OCI-LY1 (cell line): ENCODE results near the gene PRLH.

Experiments
- EZH2 ChIP-seq: fragments of 200-600 bp; sonication (generic), shearing (Covaris generic); IDR thresholded peaks from 2 replicates; pipeline ENCODE4 v1.8.0; 2017; ENCODE audit warnings: borderline replicate concordance, mixed run types, mild to moderate bottlenecking, antibody characterized with exemption, low read length, moderate library complexity, mixed read lengths
- TF ChIP-seq, protein P1 (sequence below): fragments of 200-600 bp; sonication (generic), shearing (Covaris generic); IDR thresholded peaks from 2 replicates; pipeline ENCODE4 v1.5.1; 2017; ENCODE audit warnings: mild to moderate bottlenecking, antibody characterized with exemption, low read length, moderate library complexity, mixed read lengths

DNA sequence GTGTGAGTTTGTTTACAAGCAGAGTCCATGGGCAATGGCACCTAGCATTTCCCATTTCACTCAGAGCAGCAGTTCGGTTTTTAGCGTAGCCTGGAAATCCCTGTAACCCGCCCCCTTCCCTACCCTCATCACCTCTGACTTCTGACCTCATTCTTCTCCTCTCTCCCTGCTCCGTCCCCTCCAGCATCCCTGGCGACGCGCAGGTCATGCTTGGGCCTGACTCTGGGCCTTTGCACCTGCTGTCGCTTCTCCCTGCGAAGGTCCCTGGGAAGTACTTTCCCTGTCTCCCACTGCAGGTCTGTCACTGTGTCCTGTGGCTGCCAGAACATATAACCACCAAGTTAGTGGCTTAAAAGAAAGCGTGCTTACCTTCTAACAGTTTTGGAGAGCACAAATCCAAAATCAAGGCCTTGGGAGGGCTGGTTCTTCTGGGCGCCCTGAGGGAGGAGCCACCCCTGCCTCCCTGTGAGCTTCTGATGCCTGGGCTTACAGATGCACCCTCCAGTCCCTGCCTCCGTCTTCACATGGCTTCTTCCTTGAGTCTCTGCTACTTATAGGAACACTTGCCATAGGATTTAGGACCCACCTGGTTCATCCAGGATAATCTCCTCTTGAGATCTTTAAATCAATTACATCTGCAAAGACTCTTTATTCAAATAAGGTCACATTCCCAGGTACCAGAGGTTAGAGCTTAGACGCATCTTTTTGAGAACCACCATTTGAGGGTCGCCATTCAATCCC, 32.3 kb downstream of the PRLH start:
- TF ChIP-seq, protein P1, sequence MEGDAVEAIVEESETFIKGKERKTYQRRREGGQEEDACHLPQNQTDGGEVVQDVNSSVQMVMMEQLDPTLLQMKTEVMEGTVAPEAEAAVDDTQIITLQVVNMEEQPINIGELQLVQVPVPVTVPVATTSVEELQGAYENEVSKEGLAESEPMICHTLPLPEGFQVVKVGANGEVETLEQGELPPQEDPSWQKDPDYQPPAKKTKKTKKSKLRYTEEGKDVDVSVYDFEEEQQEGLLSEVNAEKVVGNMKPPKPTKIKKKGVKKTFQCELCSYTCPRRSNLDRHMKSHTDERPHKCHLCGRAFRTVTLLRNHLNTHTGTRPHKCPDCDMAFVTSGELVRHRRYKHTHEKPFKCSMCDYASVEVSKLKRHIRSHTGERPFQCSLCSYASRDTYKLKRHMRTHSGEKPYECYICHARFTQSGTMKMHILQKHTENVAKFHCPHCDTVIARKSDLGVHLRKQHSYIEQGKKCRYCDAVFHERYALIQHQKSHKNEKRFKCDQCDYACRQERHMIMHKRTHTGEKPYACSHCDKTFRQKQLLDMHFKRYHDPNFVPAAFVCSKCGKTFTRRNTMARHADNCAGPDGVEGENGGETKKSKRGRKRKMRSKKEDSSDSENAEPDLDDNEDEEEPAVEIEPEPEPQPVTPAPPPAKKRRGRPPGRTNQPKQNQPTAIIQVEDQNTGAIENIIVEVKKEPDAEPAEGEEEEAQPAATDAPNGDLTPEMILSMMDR = no peak
- TF ChIP-seq EZH2 = no peak
